GM12865 (cell line): ENCODE measurements around the gene AKT2.

ENCODE experiments used
- DNase-seq: peaks from one replicate; pipeline ENCODE4 v3.0.0; 2010; ENCODE audit warnings: low read depth
- H3K4me3 ChIP-seq: 2 replicates; pipeline ENCODE4 v1.5.1; 2011; ENCODE audit warnings: mild to moderate bottlenecking, low read depth, low read length, control low read depth
- TF ChIP-seq, protein P1 (sequence below): IDR thresholded peaks from 2 replicates; pipeline ENCODE4 v1.5.1; 2011; ENCODE audit warnings: low read length, control low read depth, low read depth, inconsistent platforms; ENCODE audit not compliant: insufficient read depth; ENCODE audit errors: missing control alignments

AKT2 gene

DNA sequence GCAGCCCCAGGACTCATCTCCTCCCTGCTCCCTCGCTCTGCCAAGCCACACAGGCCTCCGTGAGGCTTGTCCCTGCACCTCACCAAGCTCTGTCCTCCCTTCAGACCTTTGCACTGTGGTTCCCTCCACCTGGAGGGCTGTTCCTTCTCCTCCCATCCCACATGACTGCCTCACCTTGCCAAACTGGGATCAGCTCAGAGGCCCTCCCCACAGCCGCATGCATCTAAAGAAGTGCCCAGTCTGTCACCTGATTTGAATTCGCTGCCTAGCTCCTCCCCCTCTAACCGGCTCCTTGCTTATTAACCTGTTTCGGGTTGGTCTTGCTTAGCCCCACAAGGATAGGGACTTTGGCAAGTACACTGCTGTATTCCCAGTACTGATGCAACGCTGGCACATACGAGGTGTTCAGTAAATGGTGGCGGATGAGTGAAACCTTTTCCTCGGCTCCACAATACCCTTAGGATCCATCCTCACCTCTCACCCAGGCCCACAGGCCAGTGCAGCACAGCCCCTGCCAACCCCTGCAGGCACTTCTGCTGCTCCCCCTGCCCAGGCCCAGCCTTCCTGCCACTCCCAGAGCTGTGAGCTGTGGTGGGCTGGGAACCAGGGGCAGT, 4.4 kb downstream of the AKT2 start:
- TF ChIP-seq, protein P1, sequence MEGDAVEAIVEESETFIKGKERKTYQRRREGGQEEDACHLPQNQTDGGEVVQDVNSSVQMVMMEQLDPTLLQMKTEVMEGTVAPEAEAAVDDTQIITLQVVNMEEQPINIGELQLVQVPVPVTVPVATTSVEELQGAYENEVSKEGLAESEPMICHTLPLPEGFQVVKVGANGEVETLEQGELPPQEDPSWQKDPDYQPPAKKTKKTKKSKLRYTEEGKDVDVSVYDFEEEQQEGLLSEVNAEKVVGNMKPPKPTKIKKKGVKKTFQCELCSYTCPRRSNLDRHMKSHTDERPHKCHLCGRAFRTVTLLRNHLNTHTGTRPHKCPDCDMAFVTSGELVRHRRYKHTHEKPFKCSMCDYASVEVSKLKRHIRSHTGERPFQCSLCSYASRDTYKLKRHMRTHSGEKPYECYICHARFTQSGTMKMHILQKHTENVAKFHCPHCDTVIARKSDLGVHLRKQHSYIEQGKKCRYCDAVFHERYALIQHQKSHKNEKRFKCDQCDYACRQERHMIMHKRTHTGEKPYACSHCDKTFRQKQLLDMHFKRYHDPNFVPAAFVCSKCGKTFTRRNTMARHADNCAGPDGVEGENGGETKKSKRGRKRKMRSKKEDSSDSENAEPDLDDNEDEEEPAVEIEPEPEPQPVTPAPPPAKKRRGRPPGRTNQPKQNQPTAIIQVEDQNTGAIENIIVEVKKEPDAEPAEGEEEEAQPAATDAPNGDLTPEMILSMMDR = no peak
- no peak for DNase-seq
- H3K4me3 ChIP-seq = no peak overlapping the region

DNA sequence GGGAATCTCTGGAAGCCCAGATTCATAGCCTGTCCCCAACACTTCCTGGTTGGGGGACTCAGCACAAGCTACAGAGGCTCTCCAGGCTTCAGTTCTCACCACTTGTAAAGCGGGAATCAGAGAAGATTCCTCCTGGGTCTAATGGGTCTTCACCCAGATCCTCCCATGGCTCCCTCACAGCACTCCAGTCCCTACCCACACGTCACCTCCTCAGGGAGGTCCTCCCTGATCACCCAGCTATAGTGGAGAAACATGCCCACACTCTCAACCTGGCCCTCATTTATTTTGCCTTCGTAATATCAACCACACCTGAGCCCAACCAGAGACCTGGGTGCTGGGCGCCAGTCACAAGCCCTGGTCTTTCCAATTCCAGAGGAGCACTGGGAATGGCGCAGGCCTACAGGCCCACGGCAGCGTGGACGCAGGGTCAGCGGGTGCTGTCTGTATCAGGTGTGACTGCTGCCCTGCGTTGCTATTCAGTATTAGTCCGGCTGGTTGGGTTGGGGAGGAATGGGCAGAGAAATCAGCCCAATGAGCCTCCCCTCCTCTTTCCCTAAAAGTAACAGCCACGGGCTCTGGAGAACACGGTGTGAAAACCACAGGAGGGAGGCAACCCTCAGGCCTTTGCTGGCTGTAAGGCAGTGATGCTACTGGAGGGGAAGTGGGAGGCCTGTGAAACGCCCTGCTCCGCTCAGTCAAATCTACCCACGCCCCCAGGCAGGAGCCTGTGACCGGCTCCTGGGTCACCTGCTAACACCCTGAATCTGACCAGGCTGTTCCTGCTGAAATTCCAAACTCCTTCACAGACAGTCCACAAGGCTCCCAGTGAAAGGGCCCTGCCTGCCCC, 5.2 kb downstream of the AKT2 start:
- DNase-seq = peak; percentile 26
- peak overlapping the region; percentile 27 for H3K4me3 ChIP-seq
- TF ChIP-seq, protein P1 = no peak

DNA sequence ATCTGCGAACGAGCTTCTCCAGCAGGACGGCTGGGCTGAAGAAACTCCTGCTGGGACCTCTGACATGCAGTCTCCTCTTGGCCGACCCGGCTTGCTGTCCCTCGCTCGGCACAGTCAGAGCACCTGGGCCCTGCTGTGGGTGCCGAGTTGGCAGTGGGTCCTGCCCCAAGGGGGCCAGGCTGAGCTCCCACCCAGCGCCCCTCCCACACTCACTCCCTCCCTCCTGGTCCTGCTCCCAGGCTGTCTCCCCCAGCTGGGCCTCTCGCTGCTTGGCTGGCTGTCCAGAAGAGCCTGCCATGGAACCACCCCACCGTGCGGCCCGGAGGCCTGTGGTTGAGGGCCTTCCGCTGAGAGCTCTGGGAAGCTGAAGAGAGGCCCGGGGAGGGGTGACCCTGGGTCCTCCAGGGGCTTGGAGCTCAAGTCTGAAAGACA, 6.0 kb downstream of the AKT2 start:
- peak overlapping the region; percentile 27 for H3K4me3 ChIP-seq
- DNase-seq = peak; percentile 30
- TF ChIP-seq, protein P1 = no peak

DNA sequence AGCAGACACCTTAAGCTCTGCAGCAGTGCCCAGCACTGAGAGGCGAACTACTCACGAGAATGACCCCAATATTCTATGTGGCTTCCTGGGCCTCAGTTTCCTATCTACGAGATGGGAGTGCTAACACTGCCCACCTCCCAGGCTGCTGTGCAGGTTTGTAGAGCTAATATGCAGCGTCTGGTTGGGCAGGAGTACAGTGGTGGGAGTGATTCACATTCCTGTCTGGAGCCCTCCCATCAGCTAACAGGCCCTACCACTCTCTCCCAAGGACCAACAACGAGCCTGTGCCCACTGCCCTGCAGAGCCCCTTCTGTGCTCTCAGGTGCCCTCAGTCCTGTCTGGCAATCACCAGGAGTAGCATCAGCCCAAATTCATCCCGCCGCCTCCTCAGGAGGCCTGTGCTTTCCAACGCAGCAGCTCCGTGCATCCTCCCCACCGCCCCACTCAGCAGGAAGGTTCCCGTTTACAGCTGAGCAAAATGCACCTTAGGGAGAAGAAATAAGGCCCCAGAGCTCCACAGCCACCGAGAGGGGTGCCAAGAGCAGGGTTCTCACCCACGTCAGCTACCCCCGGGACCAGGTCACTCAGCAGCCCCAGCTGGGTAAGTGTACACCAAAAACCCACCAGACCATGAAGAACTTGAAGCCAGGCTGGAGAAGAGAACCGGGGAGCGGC, 6.6 kb downstream of the AKT2 start:
- TF ChIP-seq, protein P1 = no peak
- DNase-seq = no peak
- H3K4me3 ChIP-seq = peak overlapping the region; percentile 27

DNA sequence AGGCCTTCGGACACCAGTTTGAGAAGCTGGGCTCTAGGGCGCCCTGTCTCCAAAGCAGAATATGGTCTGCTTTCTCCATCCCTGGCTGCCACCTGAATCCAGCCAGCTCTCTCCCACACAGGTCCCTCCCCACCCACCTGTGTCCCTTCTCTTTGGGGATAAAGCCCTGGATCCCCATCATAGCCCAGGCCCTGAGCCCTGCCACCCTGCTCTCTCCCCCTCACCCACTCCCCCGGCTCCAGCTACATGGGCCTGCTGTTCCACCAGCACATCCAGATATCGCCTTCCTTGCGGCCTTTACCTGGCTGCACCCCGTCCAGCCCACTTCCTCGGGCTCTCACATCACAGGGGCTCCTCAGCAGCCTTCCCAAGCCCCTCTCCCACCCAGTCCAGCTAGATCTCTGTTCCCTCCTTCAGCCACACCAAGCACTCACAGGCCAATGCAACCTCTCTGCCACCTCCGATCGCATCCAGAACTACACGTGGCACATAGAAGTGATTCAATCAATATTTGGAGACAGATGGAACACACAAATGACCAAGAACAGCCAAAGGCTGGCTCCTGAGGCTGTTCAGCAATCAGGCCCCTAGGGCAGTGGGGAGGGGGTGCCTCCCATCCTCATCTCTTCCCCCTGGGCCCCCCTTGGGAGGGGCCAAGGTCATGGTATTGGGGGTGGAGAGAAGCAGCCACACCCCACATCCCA, 7.6 kb downstream of the AKT2 start:
- TF ChIP-seq, protein P1 = no peak
- H3K4me3 ChIP-seq = no peak overlapping the region
- DNase-seq = no peak
